Peyer's patch (tissue), 4 donors: ENCODE results near the gene SLF2.

Experiments
- POLR2A ChIP-seq, 2 donors: fragments of 450-650 bp; IDR thresholded peaks; one replicate each; pipeline ENCODE4 v1.5.1; 2017; ENCODE audit warnings: antibody characterized with exemption in 2 of 2, mild to moderate bottlenecking in 2 of 2, moderate library complexity in 2 of 2
- TF ChIP-seq, protein P1 (sequence below), 6 experiments: fragments of 450-650 bp in 4 of 6; fragments of 200-600 bp in 2 of 6; sonication (generic) in 1 of 6; IDR thresholded peaks; one replicate each; pipeline ENCODE4 v1.5.1; 2017 to 2019; ENCODE audit warnings: antibody characterized with exemption in 6 of 6, mild to moderate bottlenecking in 3 of 6, moderate library complexity in 1 of 6

DNA sequence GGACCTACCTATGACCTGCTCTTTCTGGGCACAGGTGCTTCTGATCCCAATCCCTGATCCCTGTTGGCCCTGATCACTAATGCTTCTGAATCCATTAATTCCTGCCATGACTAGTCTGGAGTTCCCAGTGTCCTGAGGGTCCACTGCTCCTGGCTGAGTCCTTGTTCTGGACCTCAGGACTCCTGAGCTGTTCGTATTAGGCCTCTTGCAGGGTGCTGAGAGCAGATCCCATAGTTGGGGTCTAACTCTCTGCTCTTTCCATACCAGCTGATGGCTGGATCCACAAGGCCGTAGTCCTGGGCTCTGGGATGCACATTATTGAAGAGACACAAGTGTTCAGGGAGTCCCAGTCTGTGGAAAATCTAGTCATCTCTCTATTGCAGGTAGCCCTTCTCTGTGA is 67.5 kb downstream of the SLF2 start:
- TF ChIP-seq, protein P1, sequence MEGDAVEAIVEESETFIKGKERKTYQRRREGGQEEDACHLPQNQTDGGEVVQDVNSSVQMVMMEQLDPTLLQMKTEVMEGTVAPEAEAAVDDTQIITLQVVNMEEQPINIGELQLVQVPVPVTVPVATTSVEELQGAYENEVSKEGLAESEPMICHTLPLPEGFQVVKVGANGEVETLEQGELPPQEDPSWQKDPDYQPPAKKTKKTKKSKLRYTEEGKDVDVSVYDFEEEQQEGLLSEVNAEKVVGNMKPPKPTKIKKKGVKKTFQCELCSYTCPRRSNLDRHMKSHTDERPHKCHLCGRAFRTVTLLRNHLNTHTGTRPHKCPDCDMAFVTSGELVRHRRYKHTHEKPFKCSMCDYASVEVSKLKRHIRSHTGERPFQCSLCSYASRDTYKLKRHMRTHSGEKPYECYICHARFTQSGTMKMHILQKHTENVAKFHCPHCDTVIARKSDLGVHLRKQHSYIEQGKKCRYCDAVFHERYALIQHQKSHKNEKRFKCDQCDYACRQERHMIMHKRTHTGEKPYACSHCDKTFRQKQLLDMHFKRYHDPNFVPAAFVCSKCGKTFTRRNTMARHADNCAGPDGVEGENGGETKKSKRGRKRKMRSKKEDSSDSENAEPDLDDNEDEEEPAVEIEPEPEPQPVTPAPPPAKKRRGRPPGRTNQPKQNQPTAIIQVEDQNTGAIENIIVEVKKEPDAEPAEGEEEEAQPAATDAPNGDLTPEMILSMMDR (IDR thresholded peaks at IDR 0.05), result no peak
- TF ChIP-seq POLR2A (IDR thresholded peaks at IDR 0.05), result no peak
